Endothelial cell of hepatic sinusoid (primary cell): ENCODE results near the gene CDH16.
"Not testable (repeated sequence)": the region's sequence is repeated elsewhere in the genome, so short reads cannot be mapped to it uniquely, and the experiment has no call there.

ENCODE experiments used
- in situ Hi-C: cut with HindIII; loops from 2 replicates; pipeline ENCODE4 v1.10.0; 2017; ENCODE audit warnings: low sequenced_read_pairs

The CDH16 gene

GRCh38 chr16:66880288-66881013 is 38.2 kb downstream of the CDH16 start, which contains the start of gene PDP2:
PDP2 (plus strand) TSS chr16:66880515; CDS start chr16:66884285, 3,770 bp downstream.
- in situ Hi-C loops, result loop anchor here (5.0 kb wide), 1 partner anchor 57 kb away; the partner anchor contains the start of gene CES2

DNA sequence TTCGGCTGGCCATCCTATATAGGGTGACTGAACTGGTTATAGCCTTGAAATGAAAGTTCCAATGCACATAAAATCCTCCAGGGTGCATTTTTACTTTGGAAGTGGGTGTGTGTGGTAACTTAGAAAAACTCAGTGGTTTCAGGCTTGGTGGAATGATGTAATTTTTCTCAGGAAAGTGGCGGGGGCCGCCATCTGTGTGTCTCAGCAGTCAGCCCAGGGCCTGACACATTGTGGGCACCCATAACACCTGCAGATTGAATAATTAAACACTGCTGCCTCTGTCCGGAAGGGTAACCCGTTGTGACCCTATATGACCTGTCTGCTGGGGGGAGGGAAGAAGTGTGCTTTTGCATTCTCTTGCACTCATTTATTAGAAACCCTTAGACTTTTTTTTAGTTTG is 40.6 kb downstream of the CDH16 start:
- in situ Hi-C loops, result no loop called here

GRCh38 chr16:66874079-66874775 is 44.5 kb downstream of the CDH16 start:
- in situ Hi-C loops, result no loop called here

- in situ Hi-C loops, result no loop called here
Observed at GRCh38 chr16:66873685-66874055, 45.0 kb downstream of the CDH16 start.

DNA sequence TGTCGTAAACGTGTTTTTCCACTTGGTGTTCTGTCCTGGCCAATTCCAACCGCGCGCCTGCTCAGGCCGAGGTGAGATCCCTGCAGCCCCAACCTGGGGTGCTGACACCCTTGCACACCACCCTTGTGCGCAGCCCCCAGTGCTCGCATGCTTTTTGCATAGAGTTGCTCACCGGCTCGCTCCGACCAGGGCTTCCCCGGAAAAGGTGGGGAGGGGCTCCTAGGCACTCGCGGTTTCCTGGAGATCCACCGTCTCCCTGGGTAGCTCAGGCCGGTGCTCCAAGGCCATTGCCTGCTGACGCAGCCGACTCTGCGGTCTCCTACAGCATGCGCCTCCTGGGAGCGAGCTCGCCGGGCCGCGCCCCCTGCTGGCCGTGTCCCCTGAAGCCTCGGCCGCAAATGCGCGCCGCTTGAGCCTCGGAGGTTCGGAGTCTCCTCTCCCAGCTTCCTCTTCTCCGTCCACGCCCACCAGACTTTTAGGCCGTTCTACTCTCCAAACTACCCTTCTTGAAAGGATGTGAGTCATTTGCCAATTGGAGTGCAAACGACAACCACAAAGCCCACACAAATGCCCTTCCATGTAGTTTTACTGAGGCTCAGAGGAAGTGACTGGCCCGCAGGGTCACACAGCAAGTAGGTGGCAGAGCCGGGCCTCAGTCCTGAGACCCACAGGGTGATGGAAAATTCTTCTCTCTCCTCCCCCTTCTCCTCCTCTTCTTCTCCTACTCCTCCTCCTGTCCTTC is 45.6 kb downstream of the CDH16 start:
- in situ Hi-C loops, result no loop called here

GRCh38 chr16:66872559-66872942 is 46.1 kb downstream of the CDH16 start:
- in situ Hi-C loops, result no loop called here

DNA sequence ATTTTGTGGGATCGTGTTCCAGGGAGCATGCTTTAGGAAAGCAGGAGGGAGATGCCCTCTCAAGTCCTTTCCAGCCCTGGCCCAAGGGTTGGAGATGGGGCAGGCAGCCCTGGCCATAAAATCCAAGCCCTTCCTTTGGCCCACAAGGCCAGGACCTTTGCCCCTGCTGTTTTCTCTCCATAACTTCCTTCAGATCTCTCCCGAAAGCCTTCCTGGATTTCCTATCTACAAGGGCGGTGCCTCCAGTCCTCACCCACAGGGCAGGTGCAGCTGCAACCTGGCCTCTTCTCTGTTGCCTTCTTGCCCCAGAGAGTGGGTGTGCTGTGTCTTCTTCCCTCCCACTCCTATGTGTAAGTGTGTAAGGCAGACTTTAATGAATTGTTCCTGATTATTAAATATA is 46.8 kb downstream of the CDH16 start:
- in situ Hi-C loops, result no loop called here

GRCh38 chr16:66871363-66871762 is 47.3 kb downstream of the CDH16 start:
- in situ Hi-C loops, result not testable (repeated sequence)

DNA sequence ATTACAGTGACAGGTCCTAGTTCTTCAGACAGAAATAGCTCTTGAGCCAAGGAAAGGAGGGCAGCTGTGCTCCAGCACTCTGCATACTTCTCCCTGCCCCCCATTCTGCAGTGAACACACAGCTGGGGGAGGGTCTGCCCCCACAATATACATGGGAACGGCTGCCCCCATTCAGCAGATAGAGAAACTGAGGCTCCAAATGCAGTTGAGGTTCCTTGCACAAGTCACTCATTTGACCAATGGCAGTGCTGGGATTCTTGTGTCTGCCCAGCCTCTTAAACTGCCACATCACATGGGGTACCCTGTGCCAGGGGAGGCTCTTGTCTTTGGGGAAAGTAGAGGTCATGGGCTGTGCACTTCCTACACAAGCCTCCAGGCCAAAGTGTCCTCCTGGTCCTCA is 49.3 kb downstream of the CDH16 start:
- in situ Hi-C loops, result no loop called here

DNA sequence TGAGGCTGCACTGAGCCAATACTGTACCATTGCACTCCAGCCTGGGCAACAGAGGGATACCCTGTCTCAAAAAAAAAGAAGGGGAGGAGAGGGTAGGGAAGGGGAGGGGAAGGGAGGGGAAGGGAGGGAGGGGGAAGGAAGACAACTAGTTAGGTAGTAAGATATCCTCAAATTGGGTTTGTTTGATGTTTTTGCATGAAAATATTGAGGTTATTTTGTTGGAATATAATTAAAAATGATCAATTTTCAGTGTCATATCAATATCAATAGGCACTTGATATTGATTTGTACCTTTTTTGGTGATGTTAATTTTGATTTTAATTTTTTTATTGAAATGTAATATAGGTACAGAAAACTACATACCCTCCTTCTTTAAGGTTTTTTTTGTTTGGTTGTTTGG is 55.0 kb downstream of the CDH16 start:
- in situ Hi-C loops, result no loop called here

DNA sequence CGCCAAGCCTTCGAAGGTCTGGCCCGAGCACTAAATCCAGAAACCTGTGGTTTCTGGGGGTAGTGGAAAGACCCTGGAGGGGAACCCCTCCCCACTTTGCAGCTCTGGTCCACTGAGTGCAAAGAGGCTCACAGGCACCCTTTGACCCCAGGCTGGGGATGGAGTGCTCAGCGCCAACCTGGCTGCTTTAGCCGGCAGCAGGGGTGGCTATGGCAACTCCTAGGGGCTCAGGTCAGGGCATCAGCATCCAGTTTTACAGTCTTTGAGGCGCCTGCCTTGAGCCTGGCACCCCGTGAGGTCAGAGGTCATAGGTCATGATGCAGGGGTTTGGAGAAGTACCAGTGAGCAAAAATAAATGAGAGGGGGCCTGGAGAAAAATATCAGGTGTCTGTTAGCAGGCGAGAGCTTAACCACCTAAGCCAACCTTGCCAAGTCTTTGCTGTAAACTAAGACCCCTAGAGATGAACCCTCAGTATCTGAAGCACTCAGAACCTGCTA is 56.6 kb downstream of the CDH16 start:
- in situ Hi-C loops, result no loop called here

- in situ Hi-C loops, result no loop called here
Observed at GRCh38 chr16:66859397-66860068, 59.2 kb downstream of the CDH16 start.

- in situ Hi-C loops, result no loop called here
Observed at GRCh38 chr16:66858740-66859396, 59.8 kb downstream of the CDH16 start.
